CD4-positive, alpha-beta T cell (primary cell): Measurements from ENCODE around the gene EEF1G. TPM values are rescaled to one million over a fixed set of nuclear protein-coding genes. Genes with fewer than 3 reads are reported as not detected.
"Not testable (repeated sequence)": the region's sequence is repeated elsewhere in the genome, so short reads cannot be mapped to it uniquely, and the experiment has no call there.

Experiments
- ATAC-seq: fragments of 200-7000 bp; cut with Tn5 transposase; one replicate; pipeline ENCODE4 v1.10.0; 2022; ENCODE audit warnings: mild to moderate bottlenecking; ENCODE audit not compliant: poor library complexity
- CTCF ChIA-PET: fragments of 350-600 bp; sonication (Branson Sonifier 250); formaldehyde crosslinking; loops from one replicate; lab custom pipeline; 2021; ENCODE audit warnings: antibody characterized with exemption, inconsistent platforms; lab: Charles Lee
- POLR2A ChIA-PET: fragments of 350-600 bp; sonication (Branson Sonifier 250); formaldehyde crosslinking; loops from one replicate; lab custom pipeline; 2021; ENCODE audit warnings: antibody characterized with exemption, inconsistent platforms; lab: Charles Lee
- DNase-seq, 14 experiments: peaks; one replicate each; pipeline ENCODE4 v3.0.0-alpha.2; 2013 to 2020; ENCODE audit warnings: mixed read lengths in 2 of 14
- H3K27ac ChIP-seq, 2 donors: one replicate each; pipeline versions ENCODE4 v1.5.1 to v1.7.0; 2013; ENCODE audit warnings: low read length in 2 of 2, low read depth in 1 of 2, mild to moderate bottlenecking in 1 of 2
- H3K27me3 ChIP-seq, 2 experiments: 1 replicate in 1 of 2; 2 replicates in 1 of 2; pipeline versions ENCODE4 v1.6.1 to v1.7.0; 2013; ENCODE audit warnings: low read length in 2 of 2, control low read depth in 1 of 2, mild to moderate bottlenecking in 1 of 2, moderate library complexity in 1 of 2; ENCODE audit not compliant: insufficient read depth in 2 of 2, control insufficient read depth in 1 of 2
- H3K36me3 ChIP-seq: one replicate; pipeline ENCODE4 v1.6.1; 2013; ENCODE audit warnings: low read length, control low read depth; ENCODE audit not compliant: insufficient read depth
- H3K4me1 ChIP-seq: one replicate; pipeline ENCODE4 v1.6.1; 2013; ENCODE audit warnings: low read length, control low read depth; ENCODE audit not compliant: insufficient read depth
- H3K4me3 ChIP-seq: one replicate; pipeline ENCODE4 v1.5.1; 2013; ENCODE audit warnings: mild to moderate bottlenecking, low read length, moderate library complexity
- H3K9me3 ChIP-seq, 2 experiments: 1 replicate in 1 of 2; 2 replicates in 1 of 2; pipeline versions ENCODE4 v1.6.1 to v1.7.0; 2013; ENCODE audit warnings: low read length in 2 of 2, mild to moderate bottlenecking in 2 of 2, control low read depth in 1 of 2, moderate library complexity in 1 of 2; ENCODE audit not compliant: control insufficient read depth in 1 of 2, insufficient read depth in 1 of 2
- H3K27ac Mint-ChIP-seq: one replicate; pipeline ENCODE4 v1.8.0; 2020; ENCODE audit warnings: mixed read lengths
- H3K27me3 Mint-ChIP-seq: one replicate; pipeline ENCODE4 v1.8.0; 2021; ENCODE audit warnings: mixed read lengths
- H3K36me3 Mint-ChIP-seq: one replicate; pipeline ENCODE4 v1.8.0; 2021; ENCODE audit warnings: low read depth, mixed read lengths
- H3K4me1 Mint-ChIP-seq: one replicate; pipeline ENCODE4 v1.8.0; 2021; ENCODE audit warnings: low read depth, mixed read lengths
- H3K4me3 Mint-ChIP-seq: one replicate; pipeline ENCODE4 v1.8.0; 2020; ENCODE audit warnings: mild to moderate bottlenecking, mixed read lengths
- H3K9me3 Mint-ChIP-seq: one replicate; pipeline ENCODE4 v1.8.0; 2020; ENCODE audit warnings: mixed read lengths
- CTCF ChIP-seq: fragments of 200-600 bp; IDR thresholded peaks from one replicate; pipeline ENCODE4 v1.8.0; 2022; ENCODE audit warnings: antibody characterized with exemption, mild to moderate bottlenecking
- intact Hi-C, 2 experiments: fragments of 100-400 bp; cut with DNase I in 1 of 2; cut with micrococcal nuclease in 1 of 2; formaldehyde crosslinking; loops; one replicate each; pipeline versions ENCODE4 v1.15.1 to v1.9.0; 2023 to 2025; cut with DNase I, micrococcal nuclease
- total RNA-seq, 174 experiments: library from RNA in 2 of 174; stranded (reverse) in 2 of 174; gene quantifications; one replicate each; pipeline ENCODE4 v1.2.3 and lab custom pipeline; 2021 to 2026

The EEF1G gene
- total RNA-seq, 2 experiments from 2014 or later = 2,181 to 2,269 TPM

- H3K9me3 Mint-ChIP-seq = no peaks in the 10 kb centered on the region
- DNase-seq (no peak), ATAC-seq (no peak)
- peaks cover 62% of the 10 kb centered on the region for H3K36me3 ChIP-seq
- ChIA-PET CTCF (interaction anchor here (1.3 to 3.0 kb wide), 5 partner anchors 12 to 148 kb away, joined by 3 to 14 read pairs (median 10); partner anchors contain the start of gene TUT1), POLR2A (interaction anchor here (0.6 to 5.8 kb wide), 7 partner anchors 15 to 182 kb away, joined by 3 to 127 read pairs (median 16); partner anchors contain the start of genes LBHD1, MTA2, TUT1 and UQCC3)
- H3K4me3 Mint-ChIP-seq = peak overlapping the region; percentile 76
- no peaks in the 10 kb centered on the region for H3K9me3 ChIP-seq
- H3K36me3 Mint-ChIP-seq = peaks cover 85% of the 10 kb centered on the region
- intact Hi-C loops = no loop called here
- H3K4me1 Mint-ChIP-seq = peaks cover 56% of the 10 kb centered on the region
- H3K27ac ChIP-seq = peak overlapping the region in 1 of 2 donors; percentile 83
- H3K27ac Mint-ChIP-seq = peak overlapping the region; percentile 89
- H3K27me3 ChIP-seq = no peaks in the 10 kb centered on the region
- peak overlapping the region; percentile 82 for H3K4me3 ChIP-seq
- peaks cover 49% of the 10 kb centered on the region for H3K4me1 ChIP-seq
- no peaks in the 10 kb centered on the region for H3K27me3 Mint-ChIP-seq
- no peak for TF ChIP-seq CTCF
These were observed 1.3 kb downstream of the EEF1G start for GRCh38 chr11:62572431-62572830.

- CTCF ChIA-PET = interaction anchor here (1.3 kb wide), 1 partner anchor 20 kb away, joined by 3 read pairs; no protein-coding TSS in a partner anchor
- Mint-ChIP-seq H3K36me3 (peaks cover 85% of the 10 kb centered on the region), H3K4me3 (peak overlapping the region; percentile 55), H3K27ac (peak overlapping the region; percentile 89), H3K4me1 (peaks cover 63% of the 10 kb centered on the region)
- Histone ChIP-seq H3K36me3 (peaks cover 63% of the 10 kb centered on the region), H3K4me1 (peaks cover 58% of the 10 kb centered on the region)
- POLR2A ChIA-PET, intact Hi-C loops, H3K27ac ChIP-seq, H3K9me3 Mint-ChIP-seq, H3K27me3 Mint-ChIP-seq, DNase-seq, H3K9me3 ChIP-seq, ATAC-seq, H3K4me3 ChIP-seq, H3K27me3 ChIP-seq: not testable (repeated sequence)
These were observed 2.2 kb downstream of the EEF1G start for GRCh38 chr11:62571493-62571892.

- H3K36me3 ChIP-seq = peaks cover 63% of the 10 kb centered on the region
- H3K27ac Mint-ChIP-seq = peak overlapping the region; percentile 89
- DNase-seq, H3K27me3 ChIP-seq, H3K27ac ChIP-seq, intact Hi-C loops, H3K4me3 ChIP-seq, H3K9me3 Mint-ChIP-seq, ATAC-seq, H3K9me3 ChIP-seq, H3K27me3 Mint-ChIP-seq: not testable (repeated sequence)
- peak overlapping the region; percentile 55 for H3K4me3 Mint-ChIP-seq
- ChIA-PET POLR2A (interaction anchor here (0.5 to 1.3 kb wide), 2 partner anchors 8 to 94 kb away, joined by 3 to 7 read pairs; partner anchors contain the start of genes C11orf98 and CSKMT), CTCF (interaction anchor here (1.3 kb wide), 1 partner anchor 146 kb away, joined by 3 read pairs; no protein-coding TSS in a partner anchor)
- H3K36me3 Mint-ChIP-seq = peaks cover 85% of the 10 kb centered on the region
- H3K4me1 Mint-ChIP-seq = peaks cover 63% of the 10 kb centered on the region
- H3K4me1 ChIP-seq = peaks cover 58% of the 10 kb centered on the region
These were observed 2.8 kb downstream of the EEF1G start for GRCh38 chr11:62570903-62571302.

GRCh38 chr11:62569611-62570010 lies 4.1 kb downstream of the EEF1G start:
- peak overlapping the region; percentile 18 for H3K4me3 Mint-ChIP-seq
- intact Hi-C loops = no loop called here

More at GRCh38 chr11:62569611-62570010, 4.1 kb downstream of the EEF1G start:
- DNase-seq = no peak
- Mint-ChIP-seq H3K36me3 (peaks cover 88% of the 10 kb centered on the region), H3K9me3 (no peaks in the 10 kb centered on the region), H3K27ac (peak overlapping the region; percentile 28), H3K27me3 (no peaks in the 10 kb centered on the region), H3K4me1 (peaks cover 60% of the 10 kb centered on the region)
- TF ChIP-seq CTCF = no peak
- Histone ChIP-seq H3K36me3 (peaks cover 71% of the 10 kb centered on the region), H3K9me3 (no peaks in the 10 kb centered on the region), H3K4me1 (peaks cover 46% of the 10 kb centered on the region), H3K27ac (no peak overlapping the region), H3K27me3 (no peaks in the 10 kb centered on the region), H3K4me3 (no peak overlapping the region)
- POLR2A ChIA-PET = interaction anchor here (0.6 to 1.3 kb wide), 3 partner anchors 21 to 95 kb away, joined by 3 to 4 read pairs (median 3); partner anchors contain the start of genes C11orf98, CSKMT and TUT1
- CTCF ChIA-PET = interaction anchor here (1.0 to 1.3 kb wide), 2 partner anchors 9 to 145 kb away, joined by 3 read pairs; no protein-coding TSS in a partner anchor
- no peak for ATAC-seq
